Bronchial epithelial cell (primary cell): ENCODE measurements around the gene SLK. TPM values are rescaled to one million over a fixed set of nuclear protein-coding genes. Genes with fewer than 3 reads are reported as not detected.

Experiments used
- DNase-seq: peaks from one replicate; pipeline ENCODE4 v3.0.0-alpha.2; 2010; ENCODE audit warnings: low read depth
- FAIRE-seq: peaks from 2 replicates; lab custom pipeline; 2011; peaks lifted over from hg19 to GRCh38; lab: Jason Lieb, UNC
- H3K27me3 ChIP-seq: 2 replicates; pipeline ENCODE4 v1.5.1; 2011; ENCODE audit warnings: low read length; ENCODE audit not compliant: control insufficient read depth, insufficient read depth
- H3K36me3 ChIP-seq: 2 replicates; pipeline ENCODE4 v1.5.1; 2011; ENCODE audit warnings: low read length; ENCODE audit not compliant: control insufficient read depth, insufficient read depth
- H3K4me3 ChIP-seq: 2 replicates; pipeline ENCODE4 v1.5.1; 2011; ENCODE audit warnings: mild to moderate bottlenecking, low read depth, low read length, control low read depth
- total RNA-seq: library from RNA; depleted of rRNA; stranded (reverse); fragments of >200 nt; gene quantifications from 2 replicates; pipeline ENCODE4 v1.2.1, GENCODE V29; 2014
- TF ChIP-seq, protein P1 (sequence below): IDR thresholded peaks from 2 replicates; pipeline ENCODE4 v1.5.1; 2011; ENCODE audit warnings: mild to moderate bottlenecking, moderate library complexity, low read length, control low read depth, inconsistent platforms; ENCODE audit not compliant: insufficient read depth, severe bottlenecking

The SLK gene
- total RNA-seq, 1 donor from 2014 or later = 85.3 TPM

- no peak for FAIRE-seq
- H3K36me3 ChIP-seq = peaks cover 56% of the 10 kb centered on the region
- no peak for DNase-seq
- TF ChIP-seq, protein P1, sequence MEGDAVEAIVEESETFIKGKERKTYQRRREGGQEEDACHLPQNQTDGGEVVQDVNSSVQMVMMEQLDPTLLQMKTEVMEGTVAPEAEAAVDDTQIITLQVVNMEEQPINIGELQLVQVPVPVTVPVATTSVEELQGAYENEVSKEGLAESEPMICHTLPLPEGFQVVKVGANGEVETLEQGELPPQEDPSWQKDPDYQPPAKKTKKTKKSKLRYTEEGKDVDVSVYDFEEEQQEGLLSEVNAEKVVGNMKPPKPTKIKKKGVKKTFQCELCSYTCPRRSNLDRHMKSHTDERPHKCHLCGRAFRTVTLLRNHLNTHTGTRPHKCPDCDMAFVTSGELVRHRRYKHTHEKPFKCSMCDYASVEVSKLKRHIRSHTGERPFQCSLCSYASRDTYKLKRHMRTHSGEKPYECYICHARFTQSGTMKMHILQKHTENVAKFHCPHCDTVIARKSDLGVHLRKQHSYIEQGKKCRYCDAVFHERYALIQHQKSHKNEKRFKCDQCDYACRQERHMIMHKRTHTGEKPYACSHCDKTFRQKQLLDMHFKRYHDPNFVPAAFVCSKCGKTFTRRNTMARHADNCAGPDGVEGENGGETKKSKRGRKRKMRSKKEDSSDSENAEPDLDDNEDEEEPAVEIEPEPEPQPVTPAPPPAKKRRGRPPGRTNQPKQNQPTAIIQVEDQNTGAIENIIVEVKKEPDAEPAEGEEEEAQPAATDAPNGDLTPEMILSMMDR = no peak
- no peaks in the 10 kb centered on the region for H3K27me3 ChIP-seq
- H3K4me3 ChIP-seq = no peak overlapping the region
Observed at GRCh38 chr10:104040382-104040781, 73.4 kb downstream of the SLK start.

DNA sequence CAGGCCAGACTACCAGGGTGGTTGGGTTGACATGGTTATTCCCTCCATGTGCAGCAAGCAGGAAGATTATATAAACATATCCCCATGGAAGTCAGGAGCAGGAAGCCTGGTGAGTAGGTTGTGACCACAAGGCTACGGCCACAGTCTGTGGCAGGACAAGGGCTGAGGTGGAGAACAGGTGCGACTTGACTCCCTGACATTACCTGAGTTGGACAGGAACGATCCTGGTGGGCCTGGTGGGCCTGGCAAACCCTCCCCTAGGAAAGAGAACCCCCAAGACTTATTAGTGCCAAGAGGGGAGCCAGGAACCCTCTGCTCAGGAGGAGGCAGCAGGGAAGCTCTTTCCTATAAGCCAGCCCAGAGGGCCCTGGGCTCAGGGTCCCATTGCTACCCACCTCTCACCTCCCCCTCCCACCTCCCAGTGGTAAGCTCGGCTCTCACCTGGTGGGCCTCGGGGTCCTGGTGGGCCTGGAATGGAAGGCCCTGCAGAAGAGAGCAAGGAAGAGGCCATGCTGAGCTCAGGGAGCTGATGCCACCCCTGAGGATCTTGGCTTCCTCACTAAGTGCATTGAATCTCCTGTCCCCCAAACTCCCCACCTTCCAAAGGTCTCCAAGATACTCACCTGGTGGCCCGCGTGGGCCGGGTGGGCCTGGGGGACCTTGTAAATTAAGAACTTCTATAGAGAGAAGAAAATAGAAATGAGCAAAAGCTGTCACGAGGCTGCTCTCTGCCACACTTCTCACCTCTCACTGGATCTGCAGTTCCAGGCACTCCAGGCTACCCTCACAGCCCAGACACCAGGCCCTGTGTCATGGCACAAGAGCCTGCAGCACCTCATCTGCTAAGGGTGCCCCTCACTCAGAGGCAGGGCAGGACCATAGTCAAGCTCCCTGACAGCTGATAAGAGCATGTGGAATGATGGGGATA, 74.2 kb downstream of the SLK start:
- FAIRE-seq = no peak
- peaks cover 53% of the 10 kb centered on the region for H3K36me3 ChIP-seq
- no peak for DNase-seq
- no peaks in the 10 kb centered on the region for H3K27me3 ChIP-seq
- TF ChIP-seq, protein P1 = no peak
- no peak overlapping the region for H3K4me3 ChIP-seq

DNA sequence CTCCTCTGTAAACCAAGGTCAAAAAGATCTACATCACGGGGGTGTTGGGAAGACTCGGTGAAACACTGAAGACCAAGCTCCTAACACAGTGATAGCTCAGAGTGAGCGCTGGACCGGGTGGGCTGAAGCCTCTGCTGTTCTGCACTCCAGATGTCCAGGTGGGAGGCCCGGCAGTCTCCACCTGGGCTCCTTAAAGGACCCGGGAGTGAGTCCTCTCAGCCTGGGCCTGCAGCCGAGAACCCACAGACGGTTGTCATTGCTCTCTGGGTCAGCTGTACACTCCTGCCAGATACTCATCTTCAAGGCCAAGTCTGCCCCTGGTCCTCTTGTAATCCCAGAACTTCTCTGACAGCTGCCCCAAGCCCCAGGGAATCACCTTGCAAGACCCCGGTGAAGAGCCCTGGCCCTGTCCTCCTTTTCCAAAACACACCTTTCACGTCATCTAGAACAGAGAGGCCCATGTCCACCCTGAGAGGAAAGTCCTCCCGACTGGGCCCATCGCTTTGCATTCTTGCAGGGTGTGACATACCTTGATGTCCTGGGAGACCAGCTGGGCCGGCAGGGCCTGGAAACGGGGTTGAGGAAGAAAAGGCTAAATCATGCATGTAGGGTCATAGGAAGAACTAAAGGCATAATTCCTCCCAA, 75.1 kb downstream of the SLK start:
- no peak for FAIRE-seq
- DNase-seq = no peak
- Histone ChIP-seq H3K4me3 (no peak overlapping the region), H3K27me3 (no peaks in the 10 kb centered on the region), H3K36me3 (peaks cover 53% of the 10 kb centered on the region)
- TF ChIP-seq, protein P1 = no peak

DNA sequence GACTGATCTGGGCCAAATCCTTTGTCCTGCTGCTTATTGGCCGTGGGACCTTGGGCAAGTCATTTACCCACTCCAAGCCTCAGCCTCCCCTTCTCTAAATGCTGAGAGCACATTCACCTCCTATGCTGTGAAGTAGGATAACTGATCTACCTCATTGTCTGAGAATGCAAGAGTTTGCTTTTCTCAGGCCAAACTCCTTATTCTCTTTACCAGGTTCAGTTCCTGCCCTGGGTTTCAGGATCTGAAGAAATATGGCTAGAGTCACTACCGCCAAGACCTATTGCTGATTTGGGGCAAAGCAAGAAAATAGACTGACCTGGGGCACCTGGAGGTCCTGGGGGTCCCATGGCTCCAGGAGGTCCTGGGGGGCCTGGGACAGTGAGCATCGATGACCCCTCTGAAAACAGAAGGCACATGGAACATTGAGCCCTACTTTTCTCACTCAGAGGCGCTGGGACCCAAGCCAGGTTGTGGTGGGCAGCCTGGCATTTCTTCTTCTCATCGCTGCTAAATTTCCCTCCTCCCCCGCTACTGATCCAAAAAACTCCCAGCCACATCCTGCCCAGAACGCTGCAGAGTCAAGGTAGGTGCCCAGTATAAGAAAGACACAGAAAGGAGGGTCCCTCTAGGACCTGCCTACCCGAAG, 76.4 kb downstream of the SLK start:
- H3K27me3 ChIP-seq = no peaks in the 10 kb centered on the region
- FAIRE-seq = no peak
- no peak overlapping the region for H3K4me3 ChIP-seq
- no peak for DNase-seq
- H3K36me3 ChIP-seq = peaks cover 58% of the 10 kb centered on the region
- TF ChIP-seq, protein P1 = no peak

DNA sequence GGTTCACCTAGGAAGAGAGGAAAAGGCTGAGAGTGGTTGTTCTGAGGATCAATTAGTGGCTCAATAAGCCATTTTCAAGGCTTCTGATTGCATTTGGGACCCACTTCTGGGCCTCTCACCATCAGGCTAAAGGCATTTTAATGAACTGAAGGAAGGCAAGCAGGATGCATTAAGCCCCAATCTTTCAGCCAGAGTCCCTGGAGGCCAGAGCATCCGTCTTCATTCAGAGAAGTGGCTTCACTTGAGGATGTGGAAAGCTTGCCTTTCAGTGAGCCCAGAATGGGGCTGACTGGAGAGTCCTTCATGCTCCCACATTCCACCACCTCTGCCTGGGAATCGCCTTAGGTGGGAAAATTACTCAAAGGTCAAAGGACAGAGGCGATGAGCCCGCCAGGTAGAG, 76.9 kb downstream of the SLK start:
- H3K36me3 ChIP-seq = peaks cover 64% of the 10 kb centered on the region
- H3K4me3 ChIP-seq = no peak overlapping the region
- no peaks in the 10 kb centered on the region for H3K27me3 ChIP-seq
- DNase-seq = no peak
- TF ChIP-seq, protein P1 = no peak
- peak; percentile 23 for FAIRE-seq
